ENCODE results near the gene TRPM8.

TRPM8 gene

DNA sequence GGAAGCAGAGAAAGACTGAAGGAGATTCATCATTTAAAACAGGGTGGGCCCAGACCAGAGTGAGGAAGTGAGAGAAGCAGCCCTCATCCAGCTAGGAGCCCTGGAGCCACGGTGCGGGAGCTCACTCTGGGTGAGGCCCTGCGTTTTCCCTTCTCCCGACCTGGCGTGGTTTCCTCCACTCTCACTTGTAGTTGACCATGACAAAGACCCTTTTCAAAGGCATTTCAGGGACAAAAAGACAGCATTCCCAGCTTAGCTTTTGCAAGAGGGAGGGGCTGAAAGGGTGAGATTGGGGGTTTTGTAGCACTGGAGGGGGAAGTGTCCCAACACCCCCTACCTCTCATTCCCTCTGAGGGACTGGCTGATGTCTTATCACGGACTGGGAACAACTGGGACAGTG is 56.6 kb downstream of the TRPM8 start:
- Histone ChIP-seq H3K27me3 (ENCODE audit: insufficient read depth, low read length) (0 out of 2 replicates have a peak, but pooled peaks cover 4% of the 10 kb centered on the region), H3K9me3 (ENCODE audit: low read length) (no peaks in the 10 kb centered on the region), H3K9ac (ENCODE audit: low read length) (no peak overlapping the region), H3K36me3 (ENCODE audit: insufficient read depth, low read length) (no peaks in the 10 kb centered on the region), H3K27ac (ENCODE audit: low read depth, low read length, poor library complexity, severe bottlenecking) (no peak overlapping the region), H4K20me1 (ENCODE audit: insufficient read depth, low read length) (no peaks in the 10 kb centered on the region), H3K4me2 (ENCODE audit: low read length) (no peak overlapping the region), H3K4me1 (ENCODE audit: insufficient read depth, low read length, severe bottlenecking) (no peaks in the 10 kb centered on the region), H3K4me3 (ENCODE audit: low read depth, low read length, poor library complexity, severe bottlenecking) (no peak overlapping the region), H3K9me2 (ENCODE audit: low read depth, low read length) (no peaks in the 10 kb centered on the region), H3F3A (ENCODE audit: insufficient read depth, low read length) (no peaks in the 10 kb centered on the region), H2AFZ (ENCODE audit: low read length) (no peak overlapping the region), H3K79me2 (ENCODE audit: insufficient read depth, low read length) (no peaks in the 10 kb centered on the region)
- no peak for TF ChIP-seq EZH2 (IDR thresholded peaks at IDR 0.05; ENCODE audit: borderline replicate concordance, low read length)
- TF ChIP-seq, protein P1, sequence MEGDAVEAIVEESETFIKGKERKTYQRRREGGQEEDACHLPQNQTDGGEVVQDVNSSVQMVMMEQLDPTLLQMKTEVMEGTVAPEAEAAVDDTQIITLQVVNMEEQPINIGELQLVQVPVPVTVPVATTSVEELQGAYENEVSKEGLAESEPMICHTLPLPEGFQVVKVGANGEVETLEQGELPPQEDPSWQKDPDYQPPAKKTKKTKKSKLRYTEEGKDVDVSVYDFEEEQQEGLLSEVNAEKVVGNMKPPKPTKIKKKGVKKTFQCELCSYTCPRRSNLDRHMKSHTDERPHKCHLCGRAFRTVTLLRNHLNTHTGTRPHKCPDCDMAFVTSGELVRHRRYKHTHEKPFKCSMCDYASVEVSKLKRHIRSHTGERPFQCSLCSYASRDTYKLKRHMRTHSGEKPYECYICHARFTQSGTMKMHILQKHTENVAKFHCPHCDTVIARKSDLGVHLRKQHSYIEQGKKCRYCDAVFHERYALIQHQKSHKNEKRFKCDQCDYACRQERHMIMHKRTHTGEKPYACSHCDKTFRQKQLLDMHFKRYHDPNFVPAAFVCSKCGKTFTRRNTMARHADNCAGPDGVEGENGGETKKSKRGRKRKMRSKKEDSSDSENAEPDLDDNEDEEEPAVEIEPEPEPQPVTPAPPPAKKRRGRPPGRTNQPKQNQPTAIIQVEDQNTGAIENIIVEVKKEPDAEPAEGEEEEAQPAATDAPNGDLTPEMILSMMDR (IDR thresholded peaks at IDR 0.05; ENCODE audit: low read length): no peak

GRCh38 chr2:233974530-233975071 is 57.4 kb downstream of the TRPM8 start:
- H3K79me2 ChIP-seq (ENCODE audit: insufficient read depth, low read length): no peaks in the 10 kb centered on the region
- H3K9me2 ChIP-seq (ENCODE audit: low read depth, low read length): no peaks in the 10 kb centered on the region
- no peak overlapping the region for H3K9ac ChIP-seq (ENCODE audit: low read length)
- H3F3A ChIP-seq (ENCODE audit: insufficient read depth, low read length): no peaks in the 10 kb centered on the region
- 0 out of 2 replicates have a peak, but pooled peaks cover 4% of the 10 kb centered on the region for H3K27me3 ChIP-seq (ENCODE audit: insufficient read depth, low read length)
- H3K27ac ChIP-seq (ENCODE audit: low read depth, low read length, poor library complexity, severe bottlenecking): no peak overlapping the region
- H4K20me1 ChIP-seq (ENCODE audit: insufficient read depth, low read length): no peaks in the 10 kb centered on the region
- H2AFZ ChIP-seq (ENCODE audit: low read length): no peak overlapping the region
- H3K4me3 ChIP-seq (ENCODE audit: low read depth, low read length, poor library complexity, severe bottlenecking): no peak overlapping the region
- H3K4me1 ChIP-seq (ENCODE audit: insufficient read depth, low read length, severe bottlenecking): no peaks in the 10 kb centered on the region
- TF ChIP-seq, protein P1 (IDR thresholded peaks at IDR 0.05; ENCODE audit: low read length): no peak
- TF ChIP-seq EZH2 (IDR thresholded peaks at IDR 0.05; ENCODE audit: borderline replicate concordance, low read length): no peak
- H3K9me3 ChIP-seq (ENCODE audit: low read length): no peaks in the 10 kb centered on the region
- no peaks in the 10 kb centered on the region for H3K36me3 ChIP-seq (ENCODE audit: insufficient read depth, low read length)
- H3K4me2 ChIP-seq (ENCODE audit: low read length): no peak overlapping the region

DNA sequence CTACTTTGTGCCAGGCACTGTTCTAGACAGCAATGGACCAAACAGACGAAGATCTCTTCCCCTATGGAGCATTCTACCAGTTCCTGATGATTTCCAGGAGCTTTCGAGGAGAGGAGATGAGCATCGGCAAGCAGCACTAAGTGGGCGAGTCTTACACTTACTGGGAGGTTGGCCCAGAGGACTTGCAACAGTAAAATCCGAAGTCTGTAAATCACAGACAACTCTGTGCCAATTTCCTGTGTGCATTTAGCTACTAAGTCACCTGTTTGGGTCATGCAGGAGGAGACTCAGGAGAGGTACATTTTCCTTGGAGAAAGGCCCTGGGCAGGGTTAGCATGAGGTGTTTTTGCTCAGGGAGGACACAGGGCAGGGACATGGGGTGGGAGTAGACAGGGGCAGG is 58.9 kb downstream of the TRPM8 start:
- Histone ChIP-seq H3K9me2 (ENCODE audit: low read depth, low read length) (no peaks in the 10 kb centered on the region), H3K9ac (ENCODE audit: low read length) (no peak overlapping the region), H2AFZ (ENCODE audit: low read length) (no peak overlapping the region), H3K4me3 (ENCODE audit: low read depth, low read length, poor library complexity, severe bottlenecking) (no peak overlapping the region), H3K4me2 (ENCODE audit: low read length) (no peak overlapping the region), H3K27ac (ENCODE audit: low read depth, low read length, poor library complexity, severe bottlenecking) (no peak overlapping the region), H3K9me3 (ENCODE audit: low read length) (no peaks in the 10 kb centered on the region), H4K20me1 (ENCODE audit: insufficient read depth, low read length) (no peaks in the 10 kb centered on the region), H3K36me3 (ENCODE audit: insufficient read depth, low read length) (no peaks in the 10 kb centered on the region), H3K27me3 (ENCODE audit: insufficient read depth, low read length) (peaks cover 7% of the 10 kb centered on the region; the same call in 1 of the 2 replicates), H3K4me1 (ENCODE audit: insufficient read depth, low read length, severe bottlenecking) (no peaks in the 10 kb centered on the region), H3F3A (ENCODE audit: insufficient read depth, low read length) (no peaks in the 10 kb centered on the region), H3K79me2 (ENCODE audit: insufficient read depth, low read length) (no peaks in the 10 kb centered on the region)
- TF ChIP-seq, protein P1 (IDR thresholded peaks at IDR 0.05; ENCODE audit: low read length): no peak
- no peak for TF ChIP-seq EZH2 (IDR thresholded peaks at IDR 0.05; ENCODE audit: borderline replicate concordance, low read length)
